Measurements from ENCODE around the gene SMAD4.
"Not testable (repeated sequence)": the region's sequence is repeated elsewhere in the genome, so short reads cannot be mapped to it uniquely, and the experiment has no call there.

GRCh38 chr18:51111633-51112355 is 81.8 kb downstream of the SMAD4 start:
- not testable (repeated sequence) for TF ChIP-seq CTCF (IDR thresholded peaks at IDR 0.05; ENCODE audit: low read depth, low read length, missing input control); ATF3 (IDR thresholded peaks at IDR 0.05); YY1 (IDR thresholded peaks at IDR 0.05); JUND (IDR thresholded peaks at IDR 0.05); FOXA1 (IDR thresholded peaks at IDR 0.05); REST (IDR thresholded peaks at IDR 0.05); MAX (IDR thresholded peaks at IDR 0.05)

All from liver (tissue), 3 donors.